ENCODE data around the gene TSR3. TPM values are rescaled to one million over a fixed set of nuclear protein-coding genes. Genes with fewer than 3 reads are reported as not detected.
A peak's percentile ranks its signal among the peaks of the same experiment; 100 is the strongest.

Gene TSR3
- total and polyA plus RNA-seq, 2 of the 13 experiments (the other 11 are each of a cell fraction or from before 2014, with no cell fraction given): 24.2 to 51.0 TPM

DNA sequence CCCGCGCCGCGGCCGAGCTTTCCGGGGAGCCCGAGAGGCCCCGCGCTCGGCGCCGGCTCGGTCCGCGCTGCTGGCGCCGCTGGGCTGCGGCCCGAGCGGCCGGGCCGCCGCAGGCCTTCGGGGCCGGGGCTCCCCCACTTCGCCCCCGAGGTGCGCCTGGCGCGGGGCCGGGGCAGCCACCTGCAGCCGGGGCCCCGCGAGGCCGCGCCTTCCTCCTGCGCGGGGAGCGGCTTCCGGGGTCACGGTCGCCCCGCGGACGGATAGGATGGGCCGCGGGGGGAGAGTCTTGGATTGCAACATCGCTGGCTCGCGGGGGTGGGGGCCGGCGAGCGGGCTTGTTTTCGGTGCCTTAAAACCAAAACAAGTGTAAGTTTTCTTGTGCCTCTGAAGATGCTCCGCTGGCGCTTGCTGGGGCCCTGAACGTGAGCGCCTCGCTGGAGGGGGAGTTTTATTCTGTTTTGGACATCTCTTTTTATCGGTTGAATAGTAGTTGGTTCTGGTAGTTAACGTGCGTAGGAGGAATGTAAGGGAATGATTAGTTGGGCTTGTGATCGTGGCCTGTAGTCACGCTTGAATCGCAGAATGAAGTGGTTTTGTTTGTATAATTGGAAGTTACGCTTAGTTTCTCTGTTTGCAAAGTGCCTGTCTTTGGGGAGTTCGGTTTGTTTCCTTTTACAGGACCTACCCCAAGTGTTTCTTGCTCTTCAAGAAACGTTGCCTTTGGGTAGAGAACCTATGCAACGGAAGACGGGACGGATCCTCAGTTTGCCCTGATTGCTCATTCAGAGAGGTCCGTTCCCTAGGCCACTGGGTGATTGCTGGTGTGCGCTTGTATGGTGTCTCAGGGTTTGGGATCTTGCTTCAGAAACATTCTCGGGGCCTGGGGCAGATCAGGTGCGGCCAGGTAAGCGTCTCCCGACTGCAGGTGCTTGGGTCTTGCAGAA is 41.5 kb downstream of the TSR3 start (continued):
- TF ChIP-seq, protein P1, sequence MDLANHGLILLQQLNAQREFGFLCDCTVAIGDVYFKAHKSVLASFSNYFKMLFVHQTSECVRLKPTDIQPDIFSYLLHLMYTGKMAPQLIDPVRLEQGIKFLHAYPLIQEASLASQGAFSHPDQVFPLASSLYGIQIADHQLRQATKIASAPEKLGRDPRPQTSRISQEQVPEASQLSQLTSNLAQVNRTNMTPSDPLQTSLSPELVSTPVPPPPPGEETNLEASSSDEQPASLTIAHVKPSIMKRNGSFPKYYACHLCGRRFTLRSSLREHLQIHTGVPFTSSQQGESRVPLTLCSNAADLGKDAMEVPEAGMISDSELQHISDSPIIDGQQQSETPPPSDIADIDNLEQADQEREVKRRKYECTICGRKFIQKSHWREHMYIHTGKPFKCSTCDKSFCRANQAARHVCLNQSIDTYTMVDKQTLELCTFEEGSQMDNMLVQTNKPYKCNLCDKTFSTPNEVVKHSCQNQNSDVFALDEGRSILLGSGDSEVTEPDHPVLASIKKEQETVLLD (CRISPR knock-in tag; IDR thresholded peaks at IDR 0.05; ENCODE audit: low read depth): 0 out of 2 replicates have a peak, but pooled peaks have one; percentile 42
- 0 out of 2 replicates have a peak, but pooled peaks have one; percentile 12 for TF ChIP-seq KAT8 (CRISPR knock-in tag; IDR thresholded peaks at IDR 0.05)

DNA sequence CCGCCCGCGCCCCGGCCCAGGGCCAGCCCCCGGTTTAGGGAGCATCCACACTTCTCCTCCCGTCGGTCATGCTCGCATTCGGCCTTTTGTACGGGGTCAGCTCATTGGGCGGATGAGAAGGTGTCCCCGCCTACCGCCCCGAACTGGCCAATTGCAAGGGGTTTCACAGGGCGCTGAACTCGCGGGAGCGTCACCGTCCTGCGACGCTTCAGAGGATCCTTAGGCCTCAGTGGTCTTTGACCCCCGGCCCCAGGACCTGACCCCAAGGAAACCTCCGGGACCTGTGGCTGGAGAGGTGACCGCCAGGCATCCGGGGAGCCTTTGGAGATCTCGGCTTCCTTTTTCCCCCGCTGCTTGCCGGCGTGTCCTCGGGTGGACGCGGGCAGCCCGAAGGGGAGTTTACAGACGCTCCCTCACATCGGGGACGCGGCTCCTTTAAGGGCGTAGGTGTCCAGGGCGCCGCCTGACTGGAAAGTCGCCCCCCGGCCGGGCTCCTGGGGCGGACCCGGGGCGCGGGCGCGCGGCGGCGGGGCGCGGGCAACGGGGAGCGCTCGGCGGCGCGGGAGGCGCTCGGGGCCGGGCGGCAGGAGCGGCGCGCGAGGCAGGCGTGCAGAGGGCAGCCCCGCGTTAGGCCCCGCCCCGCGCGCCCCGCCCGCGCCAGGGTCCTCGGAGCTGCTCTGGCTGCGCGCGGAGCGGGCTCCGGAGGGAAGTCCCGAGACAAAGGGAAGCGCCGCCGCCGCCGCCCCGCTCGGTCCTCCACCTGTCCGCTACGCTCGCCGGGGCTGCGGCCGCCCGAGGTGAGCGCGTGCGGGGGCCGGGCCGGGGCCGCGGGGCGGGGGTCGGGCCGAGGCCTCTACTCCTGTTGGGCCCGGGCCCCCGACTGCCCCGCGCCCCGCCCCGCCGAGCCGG is 42.4 kb downstream of the TSR3 start, which contains the start of gene UBE2I:
Gene UBE2I (plus strand): TSS at position 660 of the 909 bp plus-strand sequence. CDS start 4,395 bp downstream, outside the sequence.
- FAIRE-seq (peak; percentile 86), DNase-seq (ENCODE audit: low spot score) (peak; percentile 93), ATAC-seq (peak; percentile 70)
- intact Hi-C loops (cut with micrococcal nuclease; ENCODE audit: unreplicated experiment): no loop called here
- peaks cover 42% of the 10 kb centered on the region for H4K20me1 ChIP-seq (ENCODE audit: insufficient read depth, low read length)
- peak within 1 kb of the TSS; percentile 90 for H2AFZ ChIP-seq (ENCODE audit: low read length)
- peak within 1 kb of the TSS; percentile 100 for H3K9ac ChIP-seq (ENCODE audit: insufficient read depth, low read depth, low read length)
- ChIA-PET POLR2A (interaction anchor here (0.8 to 1.6 kb wide), 5 partner anchors 9 to 34 kb away, joined by 3 to 7 read pairs (median 5); no protein-coding TSS in a partner anchor), CTCF (ENCODE audit: low intra/inter-chr PET ratio, low total read pairs) (no interaction called here)
- in situ Hi-C loops (cut with HindIII; ENCODE audit: extremely low pct_ligation_motif_present, low pct_unique_long_range_greater_than_20kb): no loop called here
- peak within 1 kb of the TSS; percentile 100 for H3K27ac ChIP-seq (ENCODE audit: extremely low read length, insufficient read depth, low read length)
- H3K4me3 ChIP-seq (replicated peaks in 1 of 3; ENCODE audit: insufficient read depth in 1 of 3, low read depth in 2 of 3, low read length in 3 of 3): peak within 1 kb of the TSS; percentile 83 to 97 (median 91)
- WGBS (ENCODE audit: low lambda C conversion rate): 0% methylated on average over 2 of the region's 117 CpGs
- H3K79me2 ChIP-seq (ENCODE audit: insufficient read depth, low read length): peaks cover 44% of the 10 kb centered on the region
- H3K9me3 ChIP-seq (ENCODE audit: low read length): no peaks in the 10 kb centered on the region
- peaks cover 46% of the 10 kb centered on the region for H3K4me1 ChIP-seq (ENCODE audit: insufficient read depth, low read length)
- H3K27me3 ChIP-seq (ENCODE audit: control insufficient read depth in 1 of 2, insufficient read depth in 2 of 2, low read length in 2 of 2): no peaks in the 10 kb centered on the region; a peak in 2 of 5 replicates
- peaks cover 9 to 21% of the 10 kb centered on the region in 2 experiments; a peak in 4 of 5 replicates for H3K36me3 ChIP-seq (replicated peaks in 1 of 2; ENCODE audit: control insufficient read depth in 1 of 2, insufficient read depth in 2 of 2, low read length in 2 of 2)
- H3K4me2 ChIP-seq (ENCODE audit: low read depth, low read length): peak within 1 kb of the TSS; percentile 95
- no TSS peak for BruUV-seq (replicated peaks)
- TF ChIP-seq SIX1 (CRISPR knock-in tag; IDR thresholded peaks at IDR 0.05; ENCODE audit: borderline replicate concordance) (0 out of 2 replicates have a peak, but pooled peaks have one; percentile 10), XBP1 (CRISPR knock-in tag; IDR thresholded peaks at IDR 0.05) (no peak), SIN3B (IDR thresholded peaks at IDR 0.05; ENCODE audit: low read length) (no peak), NCOA1 (CRISPR knock-in tag; IDR thresholded peaks at IDR 0.05) (no peak), SMYD3 (CRISPR knock-in tag; IDR thresholded peaks at IDR 0.05) (no peak), AHR (CRISPR knock-in tag; IDR thresholded peaks at IDR 0.05) (peak; percentile 95; the same call in 1 of the 2 replicates), SP2 (CRISPR knock-in tag; IDR thresholded peaks at IDR 0.05) (peak; percentile 88), NR1H2 (CRISPR knock-in tag; IDR thresholded peaks at IDR 0.05; ENCODE audit: borderline replicate concordance, low read depth) (peak; percentile 71; the same call in 1 of the 2 replicates), ZFP36L1 (CRISPR knock-in tag; IDR thresholded peaks at IDR 0.05) (no peak), POLR2A (IDR thresholded peaks at IDR 0.05; ENCODE audit: insufficient read depth in 1 of 2, low read depth in 2 of 2, low read length in 2 of 2) (peak in 1 of 2 experiments; percentile 71; a peak in 3 of 4 replicates)
- TF ChIP-seq, protein P2, sequence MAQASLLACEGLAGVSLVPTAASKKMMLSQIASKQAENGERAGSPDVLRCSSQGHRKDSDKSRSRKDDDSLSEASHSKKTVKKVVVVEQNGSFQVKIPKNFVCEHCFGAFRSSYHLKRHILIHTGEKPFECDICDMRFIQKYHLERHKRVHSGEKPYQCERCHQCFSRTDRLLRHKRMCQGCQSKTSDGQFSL (CRISPR knock-in tag; IDR thresholded peaks at IDR 0.05): no peak; the same call in 1 of the 2 replicates
- TF ChIP-seq, protein P3, sequence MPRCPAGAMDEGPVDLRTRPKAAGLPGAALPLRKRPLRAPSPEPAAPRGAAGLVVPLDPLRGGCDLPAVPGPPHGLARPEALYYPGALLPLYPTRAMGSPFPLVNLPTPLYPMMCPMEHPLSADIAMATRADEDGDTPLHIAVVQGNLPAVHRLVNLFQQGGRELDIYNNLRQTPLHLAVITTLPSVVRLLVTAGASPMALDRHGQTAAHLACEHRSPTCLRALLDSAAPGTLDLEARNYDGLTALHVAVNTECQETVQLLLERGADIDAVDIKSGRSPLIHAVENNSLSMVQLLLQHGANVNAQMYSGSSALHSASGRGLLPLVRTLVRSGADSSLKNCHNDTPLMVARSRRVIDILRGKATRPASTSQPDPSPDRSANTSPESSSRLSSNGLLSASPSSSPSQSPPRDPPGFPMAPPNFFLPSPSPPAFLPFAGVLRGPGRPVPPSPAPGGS (CRISPR knock-in tag; IDR thresholded peaks at IDR 0.05): peak; percentile 86
- TF ChIP-seq, protein P4, sequence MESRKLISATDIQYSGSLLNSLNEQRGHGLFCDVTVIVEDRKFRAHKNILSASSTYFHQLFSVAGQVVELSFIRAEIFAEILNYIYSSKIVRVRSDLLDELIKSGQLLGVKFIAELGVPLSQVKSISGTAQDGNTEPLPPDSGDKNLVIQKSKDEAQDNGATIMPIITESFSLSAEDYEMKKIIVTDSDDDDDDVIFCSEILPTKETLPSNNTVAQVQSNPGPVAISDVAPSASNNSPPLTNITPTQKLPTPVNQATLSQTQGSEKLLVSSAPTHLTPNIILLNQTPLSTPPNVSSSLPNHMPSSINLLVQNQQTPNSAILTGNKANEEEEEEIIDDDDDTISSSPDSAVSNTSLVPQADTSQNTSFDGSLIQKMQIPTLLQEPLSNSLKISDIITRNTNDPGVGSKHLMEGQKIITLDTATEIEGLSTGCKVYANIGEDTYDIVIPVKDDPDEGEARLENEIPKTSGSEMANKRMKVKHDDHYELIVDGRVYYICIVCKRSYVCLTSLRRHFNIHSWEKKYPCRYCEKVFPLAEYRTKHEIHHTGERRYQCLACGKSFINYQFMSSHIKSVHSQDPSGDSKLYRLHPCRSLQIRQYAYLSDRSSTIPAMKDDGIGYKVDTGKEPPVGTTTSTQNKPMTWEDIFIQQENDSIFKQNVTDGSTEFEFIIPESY (CRISPR knock-in tag; IDR thresholded peaks at IDR 0.05): peak; percentile 13; the same call in 1 of the 2 replicates
